Activated B cell treated with CpG ODN at 0.5 μM for 24 hours (primary cell): ENCODE results near the gene TMEM107. TPM values are rescaled to one million over a fixed set of nuclear protein-coding genes. Genes with fewer than 3 reads are reported as not detected.

ENCODE experiments used
- ATAC-seq: fragments of 200-7000 bp; cut with Tn5 transposase; one replicate; pipeline ENCODE4 v1.10.0; 2021; ENCODE audit warnings: low read depth, mild to moderate bottlenecking, moderate library complexity
- CTCF ChIA-PET: fragments of 350-600 bp; sonication (Branson Sonifier 250); formaldehyde crosslinking; loops from one replicate; lab custom pipeline; 2021; ENCODE audit warnings: antibody characterized with exemption; lab: Charles Lee
- POLR2A ChIA-PET: fragments of 350-600 bp; sonication (Branson Sonifier 250); formaldehyde crosslinking; loops from one replicate; lab custom pipeline; 2021; ENCODE audit warnings: antibody characterized with exemption; lab: Charles Lee
- DNase-seq: peaks from one replicate; pipeline ENCODE4 v3.0.0; 2022
- H3K27ac Mint-ChIP-seq: one replicate; pipeline ENCODE4 v1.8.0; 2020; ENCODE audit warnings: mixed read lengths
- H3K27me3 Mint-ChIP-seq: one replicate; pipeline ENCODE4 v1.8.0; 2021; ENCODE audit warnings: mixed read lengths
- H3K36me3 Mint-ChIP-seq: one replicate; pipeline ENCODE4 v1.8.0; 2021; ENCODE audit warnings: low read depth, mixed read lengths
- H3K4me1 Mint-ChIP-seq: one replicate; pipeline ENCODE4 v1.8.0; 2021; ENCODE audit warnings: mixed read lengths
- H3K4me3 Mint-ChIP-seq: one replicate; pipeline ENCODE4 v1.8.0; 2020; ENCODE audit warnings: mild to moderate bottlenecking, mixed read lengths
- H3K9me3 Mint-ChIP-seq: one replicate; pipeline ENCODE4 v1.8.0; 2020; ENCODE audit warnings: mixed read lengths
- CTCF ChIP-seq: fragments of 200-600 bp; IDR thresholded peaks from one replicate; pipeline ENCODE4 v1.8.0; 2022; ENCODE audit warnings: antibody characterized with exemption, mild to moderate bottlenecking
- intact Hi-C: fragments of 100-400 bp; cut with micrococcal nuclease; formaldehyde crosslinking; loops from one replicate; pipeline ENCODE4 v1.15.1; 2024
- total RNA-seq: library from RNA; stranded (reverse); gene quantifications from 2 replicates; pipeline ENCODE4 v1.2.3, GENCODE V29; 2022

The TMEM107 gene
- total RNA-seq, 1 donor from 2014 or later = 20.9 TPM

GRCh38 chr17:8153031-8153451, 23.1 kb downstream of the TMEM107 start:
- Mint-ChIP-seq H3K4me1 (peaks cover 31% of the 10 kb centered on the region), H3K36me3 (peaks cover 31% of the 10 kb centered on the region), H3K27ac (peak overlapping the region; percentile 82), H3K4me3 (peak overlapping the region; percentile 24), H3K27me3 (no peaks in the 10 kb centered on the region), H3K9me3 (no peaks in the 10 kb centered on the region)
- intact Hi-C loops = loop anchor here (10.0 kb wide), 1 partner anchor 468 kb away; the partner anchor contains the start of genes TP53 and WRAP53
- DNase-seq = no peak
- POLR2A ChIA-PET = interaction anchor here (0.8 to 15.9 kb wide), 4 partner anchors 14 to 94 kb away, joined by 3 to 385 read pairs (median 71); no protein-coding TSS in a partner anchor
- CTCF ChIA-PET = no interaction called here
- no peak for TF ChIP-seq CTCF
- no peak for ATAC-seq

- H3K27me3 Mint-ChIP-seq = no peaks in the 10 kb centered on the region
- H3K36me3 Mint-ChIP-seq = peaks cover 36% of the 10 kb centered on the region
- CTCF ChIA-PET = no interaction called here
- H3K4me3 Mint-ChIP-seq = peak within 1 kb of the TSS; percentile 90
- DNase-seq (peak; percentile 68), ATAC-seq (peak; percentile 13)
- H3K27ac Mint-ChIP-seq = peak within 1 kb of the TSS; percentile 87
- no peak for TF ChIP-seq CTCF
- intact Hi-C loops = loop anchor here (10.0 kb wide), 1 partner anchor 467 kb away; the partner anchor contains the start of genes TP53 and WRAP53
- no peaks in the 10 kb centered on the region for H3K9me3 Mint-ChIP-seq
- POLR2A ChIA-PET = interaction anchor here (0.5 to 15.9 kb wide), 8 partner anchors 13 to 309 kb away, joined by 3 to 385 read pairs (median 5); partner anchors contain the start of genes ALOXE3 and CTC1
- peaks cover 31% of the 10 kb centered on the region for H3K4me1 Mint-ChIP-seq
These were observed 23.9 kb downstream of the TMEM107 start, which contains the start of gene PER1 for GRCh38 chr17:8152112-8152775. PER1 (minus strand) TSS chr17:8152404; CDS start chr17:8150706, 1,698 bp downstream.

GRCh38 chr17:8151641-8152111, 24.5 kb downstream of the TMEM107 start:
- no peaks in the 10 kb centered on the region for H3K27me3 Mint-ChIP-seq
- peak; percentile 38 for DNase-seq
- intact Hi-C loops = loop anchor here (1.0 to 10.0 kb wide), 2 partner anchors 12 to 467 kb away; partner anchors contain the start of genes TP53 and WRAP53
- peak overlapping the region; percentile 87 for H3K27ac Mint-ChIP-seq
- peak overlapping the region; percentile 90 for H3K4me3 Mint-ChIP-seq
- ChIA-PET CTCF (interaction anchor here (1.0 kb wide), 1 partner anchor 72 kb away, joined by 4 read pairs; no protein-coding TSS in a partner anchor), POLR2A (interaction anchor here (0.5 to 15.9 kb wide), 16 partner anchors 10 to 308 kb away, joined by 3 to 385 read pairs (median 5); partner anchors contain the start of genes ALOXE3, BORCS6, CTC1 and SLC25A35)
- peaks cover 42% of the 10 kb centered on the region for H3K36me3 Mint-ChIP-seq
- TF ChIP-seq CTCF = no peak
- H3K9me3 Mint-ChIP-seq = no peaks in the 10 kb centered on the region
- no peak for ATAC-seq
- H3K4me1 Mint-ChIP-seq = peaks cover 31% of the 10 kb centered on the region

GRCh38 chr17:8151120-8151640, 25.0 kb downstream of the TMEM107 start:
- ATAC-seq (peak; percentile 60), DNase-seq (peak; percentile 89)
- Mint-ChIP-seq H3K4me1 (peaks cover 31% of the 10 kb centered on the region), H3K27me3 (no peaks in the 10 kb centered on the region), H3K36me3 (peaks cover 47% of the 10 kb centered on the region), H3K4me3 (peak overlapping the region; percentile 90), H3K27ac (peak overlapping the region; percentile 87), H3K9me3 (no peaks in the 10 kb centered on the region)
- ChIA-PET POLR2A (interaction anchor here (0.7 to 15.9 kb wide), 12 partner anchors 10 to 144 kb away, joined by 3 to 385 read pairs (median 5); partner anchors contain the start of genes BORCS6, CTC1, HES7 and SLC25A35), CTCF (interaction anchor here (1.0 kb wide), 1 partner anchor 72 kb away, joined by 4 read pairs; no protein-coding TSS in a partner anchor)
- intact Hi-C loops = loop anchor here (1.0 to 10.0 kb wide), 2 partner anchors 12 to 466 kb away; partner anchors contain the start of genes TP53 and WRAP53
- no peak for TF ChIP-seq CTCF
